ENCODE measurements around the gene POLR2H.

GRCh38 chr3:184352897-184353545, 8.5 kb upstream of the POLR2H start:
- no peak for TF ChIP-seq CTCF (IDR thresholded peaks at IDR 0.05)
- no peak for TF ChIP-seq POLR2A (IDR thresholded peaks at IDR 0.05)
- TF ChIP-seq EP300 (IDR thresholded peaks at IDR 0.05): no peak

Measured in tibial nerve (tissue), 4 donors.